H54 (cell line): ENCODE results near the gene NINL.

Experiments used
- DNase-seq: peaks from one replicate; pipeline ENCODE4 v3.0.0; 2011; ENCODE audit warnings: low spot score, mixed read lengths; ENCODE audit not compliant: insufficient read length
- FAIRE-seq: peaks from 3 replicates; lab custom pipeline; 2011; peaks lifted over from hg19 to GRCh38; lab: Jason Lieb, UNC
- POLR2A ChIP-seq: IDR thresholded peaks from 2 replicates; pipeline ENCODE4 v1.6.1; 2011; ENCODE audit warnings: low read depth, mild to moderate bottlenecking, low read length

The NINL gene

GRCh38 chr20:25539742-25540672 lies 45.3 kb downstream of the NINL start:
- FAIRE-seq, result no peak
- no peak for DNase-seq
- no peak for TF ChIP-seq POLR2A

- no peak for TF ChIP-seq POLR2A
- DNase-seq (no peak), FAIRE-seq (no peak)
Measured at GRCh38 chr20:25538838-25539665, 46.3 kb downstream of the NINL start.

GRCh38 chr20:25537890-25538289 lies 47.4 kb downstream of the NINL start:
- no peak for TF ChIP-seq POLR2A
- FAIRE-seq, result no peak

GRCh38 chr20:25535762-25536161 lies 49.6 kb downstream of the NINL start:
- no peak for DNase-seq
- no peak for TF ChIP-seq POLR2A
- no peak for FAIRE-seq

More at GRCh38 chr20:25537890-25538289, 47.4 kb downstream of the NINL start:
- DNase-seq, result no peak

- FAIRE-seq, result no peak
- TF ChIP-seq POLR2A, result no peak
- DNase-seq, result no peak
Measured at GRCh38 chr20:25534845-25535244, 50.5 kb downstream of the NINL start.

GRCh38 chr20:25533920-25534700 lies 51.2 kb downstream of the NINL start:
- no peak for TF ChIP-seq POLR2A
- FAIRE-seq (no peak), DNase-seq (no peak)

- no peak for TF ChIP-seq POLR2A
- DNase-seq (no peak), FAIRE-seq (no peak)
Measured at GRCh38 chr20:25532971-25533391, 52.4 kb downstream of the NINL start.

GRCh38 chr20:25532015-25532751 lies 53.1 kb downstream of the NINL start:
- TF ChIP-seq POLR2A, result no peak
- no peak for DNase-seq
- no peak for FAIRE-seq

GRCh38 chr20:25529295-25529951 lies 55.9 kb downstream of the NINL start:
- TF ChIP-seq POLR2A, result no peak
- FAIRE-seq, result no peak
- DNase-seq, result no peak

GRCh38 chr20:25527949-25528348 lies 57.4 kb downstream of the NINL start:
- DNase-seq (no peak), FAIRE-seq (no peak)
- no peak for TF ChIP-seq POLR2A

- no peak for TF ChIP-seq POLR2A
Measured at GRCh38 chr20:25526446-25526845, 58.9 kb downstream of the NINL start.

GRCh38 chr20:25525867-25526266 lies 59.5 kb downstream of the NINL start:
- TF ChIP-seq POLR2A, result no peak
- FAIRE-seq (peak; percentile 91), DNase-seq (peak; percentile 88)

More at GRCh38 chr20:25526446-25526845, 58.9 kb downstream of the NINL start:
- FAIRE-seq (no peak), DNase-seq (no peak)
